Stimulated activated CD4-positive, alpha-beta T cell treated with anti-CD3 and anti-CD28 coated beads, Interleukin-2, amount 100 ng/mL, for 4 hours (primary cell): Measurements from ENCODE around the gene TWIST1.

Experiments
- DNase-seq: peaks from one replicate; pipeline ENCODE4 v3.0.0-alpha.2; 2020; ENCODE audit warnings: low read depth

Gene TWIST1

DNA sequence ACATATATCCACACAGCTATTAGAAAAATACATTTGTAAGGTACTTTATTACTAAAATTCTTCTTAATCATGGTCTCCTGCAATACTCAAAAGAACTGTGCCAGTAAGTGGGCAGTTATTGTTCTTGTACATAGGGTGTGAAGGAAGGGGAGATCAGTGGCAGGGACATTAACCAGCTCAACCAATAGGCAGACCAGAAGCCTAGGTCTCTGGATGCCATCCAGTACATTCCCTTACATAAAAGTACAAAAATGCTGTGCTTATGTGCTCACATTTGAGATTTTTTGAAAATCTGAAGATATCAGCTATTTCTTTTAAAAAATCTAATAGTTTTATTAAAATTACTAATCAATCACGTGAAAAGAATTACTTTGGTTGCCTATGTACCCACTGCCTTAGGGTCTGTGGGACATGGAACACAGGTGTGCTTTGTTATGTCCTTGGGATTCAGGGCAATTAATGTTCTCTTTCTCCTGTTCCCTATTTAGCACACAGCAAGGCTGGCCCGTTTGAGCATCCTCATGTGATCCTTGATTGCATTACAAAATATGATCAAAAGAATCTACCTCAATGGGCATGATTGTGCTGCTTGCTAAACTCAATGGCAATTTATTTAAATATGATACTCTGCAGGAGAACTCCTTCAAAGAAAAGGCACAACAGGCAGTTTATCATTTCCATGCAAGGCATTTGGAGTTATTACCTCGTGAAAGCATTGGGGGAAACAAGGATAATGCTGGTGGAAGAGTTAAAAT lies 22.7 kb downstream of the TWIST1 start:
- no peak for DNase-seq

DNA sequence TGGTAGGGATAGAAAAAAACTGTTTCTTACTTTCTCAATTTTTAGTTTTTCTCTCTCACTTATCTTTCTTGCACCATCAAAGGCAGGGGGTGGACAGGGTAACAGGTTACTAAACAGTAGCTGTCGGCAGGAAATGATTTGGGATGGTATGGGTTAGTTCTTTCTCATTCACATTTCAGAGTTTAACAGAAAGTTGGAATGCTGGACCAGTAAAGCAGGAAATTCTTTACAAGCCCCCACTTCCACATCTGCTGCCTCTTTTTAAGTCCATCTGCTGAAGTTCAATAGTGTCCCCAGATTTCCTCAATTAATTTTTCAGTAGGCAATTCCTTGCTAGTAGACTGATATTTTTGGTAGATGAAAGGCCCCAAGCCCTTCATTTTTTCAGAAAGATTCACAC lies 23.3 kb downstream of the TWIST1 start:
- no peak for DNase-seq

DNA sequence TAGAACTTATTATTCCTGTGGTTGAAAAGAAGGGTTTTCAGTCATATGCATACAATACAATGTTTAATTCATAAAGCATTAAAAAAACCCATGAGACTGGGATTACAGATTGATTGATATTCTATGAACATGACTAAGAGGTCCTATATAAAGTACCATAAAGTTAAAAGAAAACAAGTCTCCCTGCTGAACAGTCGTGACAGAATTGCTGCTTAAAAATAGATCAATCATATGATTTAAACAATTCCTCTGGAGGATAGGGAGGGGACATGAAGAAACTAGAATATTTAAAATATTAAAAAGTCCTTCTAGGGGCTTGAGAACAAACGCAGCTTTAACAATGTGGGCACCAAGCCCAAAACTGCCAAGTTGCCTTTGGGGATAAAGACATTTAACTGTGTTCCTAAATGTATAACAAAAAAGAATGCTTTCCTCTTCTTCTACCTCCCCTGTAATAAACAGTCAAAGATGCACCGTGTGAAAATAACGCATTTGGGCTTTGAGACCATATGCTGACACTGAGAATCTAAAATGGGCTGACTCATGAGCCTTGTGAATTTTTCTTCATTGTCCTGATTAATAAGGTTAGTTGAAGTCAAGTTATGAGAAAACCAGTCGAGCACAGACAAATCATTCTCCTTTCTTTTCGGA lies 25.8 kb downstream of the TWIST1 start:
- DNase-seq = no peak

DNA sequence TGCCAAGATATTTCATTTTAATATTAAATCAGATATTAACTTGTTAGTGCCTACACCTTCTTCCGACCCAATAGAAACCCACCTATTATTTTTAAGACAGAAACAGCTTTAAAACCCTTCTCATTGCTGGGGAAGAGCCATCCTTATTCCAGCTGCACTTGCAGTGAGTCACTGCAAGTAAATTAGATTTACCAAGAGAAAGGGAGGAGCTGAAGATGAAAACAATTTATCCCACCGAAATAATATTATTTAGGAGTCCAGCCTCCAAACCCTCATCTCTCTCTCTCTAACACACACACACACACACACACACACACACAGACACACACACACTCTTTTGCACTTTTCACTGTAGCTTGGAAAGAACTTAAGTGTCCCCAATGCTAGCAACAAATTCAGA lies 26.9 kb downstream of the TWIST1 start:
- DNase-seq = no peak

DNA sequence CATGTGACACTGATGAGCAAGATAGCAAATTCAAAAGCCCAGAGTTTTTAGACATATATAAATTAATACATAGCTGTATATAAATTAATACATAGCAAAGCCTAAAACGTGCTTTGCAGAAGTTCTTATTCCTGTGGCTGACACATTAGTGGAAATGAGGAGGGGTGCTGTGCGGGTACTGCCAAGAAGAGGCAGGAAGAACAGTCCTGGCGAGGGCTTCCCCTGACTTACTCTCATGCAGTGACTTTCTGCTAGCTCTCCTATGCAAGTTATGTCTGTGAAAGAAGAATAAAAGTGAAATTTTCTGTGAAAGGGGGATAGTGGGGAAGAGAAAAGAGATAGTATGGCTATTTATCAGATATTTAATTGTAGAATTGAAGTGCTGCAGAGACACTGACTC lies 27.6 kb downstream of the TWIST1 start:
- DNase-seq = no peak

DNA sequence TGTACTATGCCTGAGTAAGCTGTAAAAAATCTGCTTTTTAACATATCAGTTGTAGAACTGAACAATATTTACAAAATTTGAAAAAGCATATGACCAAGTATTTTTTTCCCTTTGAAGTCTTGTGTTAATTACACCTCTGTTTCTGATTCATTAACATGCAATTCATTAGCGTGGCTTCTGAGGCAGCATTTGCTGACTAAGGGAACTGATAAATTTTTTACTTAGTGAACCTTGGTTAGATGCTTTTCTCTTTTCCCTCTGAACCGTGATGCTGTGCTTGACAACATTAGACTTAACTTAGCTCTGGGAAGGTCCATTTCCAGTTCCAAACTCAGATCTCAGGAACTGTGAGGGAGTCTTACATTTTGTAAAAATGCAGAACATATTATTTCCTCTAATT lies 28.1 kb downstream of the TWIST1 start:
- no peak for DNase-seq

DNA sequence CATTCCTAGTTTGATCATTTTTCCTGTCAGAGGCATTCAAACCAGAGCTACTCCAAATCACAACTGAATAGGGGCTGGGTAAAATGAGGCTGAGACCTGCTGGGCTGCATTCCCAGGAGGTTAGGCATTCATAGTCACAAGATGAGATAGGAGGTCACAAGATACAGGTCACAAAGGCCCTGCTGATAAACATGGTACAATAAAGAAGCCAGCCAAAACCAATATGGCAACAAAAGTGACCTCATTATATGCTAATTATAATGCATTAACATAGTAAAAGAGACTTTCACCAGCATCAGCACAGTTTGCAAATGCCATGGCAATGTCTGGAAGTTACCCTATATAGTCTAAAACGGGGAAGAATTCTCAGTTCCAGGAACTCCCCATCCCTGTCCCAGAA lies 37.3 kb downstream of the TWIST1 start:
- no peak for DNase-seq

DNA sequence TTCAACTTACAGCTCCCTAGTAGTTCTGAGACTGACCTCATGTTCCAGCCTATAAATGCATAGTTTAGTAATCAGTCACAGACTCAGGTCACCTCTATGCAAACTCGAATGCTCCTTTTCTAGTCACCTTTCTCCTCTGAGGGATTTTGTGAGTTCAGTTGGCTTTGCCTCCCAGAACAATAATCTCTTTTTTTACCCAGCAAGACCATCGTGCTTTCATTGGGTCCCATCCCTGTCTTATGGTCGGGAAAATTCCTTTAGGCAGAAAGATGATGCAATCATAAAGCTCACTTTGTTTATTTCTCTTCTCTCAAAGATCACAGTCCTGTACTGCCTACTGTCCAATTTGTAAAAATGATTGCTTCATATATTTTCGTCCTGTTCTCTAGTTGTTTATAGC lies 38.4 kb downstream of the TWIST1 start:
- no peak for DNase-seq

DNA sequence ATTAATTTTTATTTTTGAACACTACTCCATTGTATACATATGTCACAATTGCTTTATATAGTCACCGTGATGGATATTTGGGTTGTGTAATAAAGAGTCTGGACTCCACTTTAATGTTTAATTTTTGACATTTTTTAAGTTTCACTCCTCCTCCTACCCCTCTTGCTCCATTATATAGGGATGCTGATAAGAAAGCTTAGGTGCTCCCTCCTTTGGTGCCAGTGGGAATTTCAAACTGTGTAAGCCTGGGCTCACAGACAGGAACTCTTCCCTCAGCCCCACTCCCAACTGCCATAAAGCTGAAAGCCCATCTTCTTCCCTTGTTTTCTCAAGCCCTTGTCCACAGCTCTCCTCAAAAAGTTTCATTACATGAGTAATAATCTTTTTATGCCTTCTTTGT lies 47.6 kb downstream of the TWIST1 start:
- no peak for DNase-seq

DNA sequence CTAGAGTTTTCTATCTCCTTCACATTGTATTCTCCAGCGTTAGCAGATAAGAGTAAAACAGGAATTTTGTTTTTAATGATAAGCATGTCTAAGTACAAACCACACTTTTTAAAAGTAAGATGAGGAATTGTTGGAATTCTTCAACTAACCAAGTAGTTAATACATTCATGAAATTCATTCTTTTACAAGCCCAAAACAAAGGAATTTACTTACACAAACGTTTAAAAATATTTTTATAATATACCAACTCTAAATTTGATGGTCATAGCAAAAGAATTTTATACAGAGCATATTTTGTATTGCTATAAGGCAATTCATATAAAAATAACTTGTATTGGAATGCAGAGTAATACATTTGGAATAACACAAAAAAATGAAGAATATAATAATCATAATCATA lies 51.3 kb downstream of the TWIST1 start:
- no peak for DNase-seq
